Esophagus muscularis mucosa (tissue), 4 donors: ENCODE results near the gene LEUTX. TPM values are rescaled to one million over a fixed set of nuclear protein-coding genes. Genes with fewer than 3 reads are reported as not detected.
"Not testable (repeated sequence)": the region's sequence is repeated elsewhere in the genome, so short reads cannot be mapped to it uniquely, and the experiment has no call there.

Experiments
- DNase-seq: peaks from one replicate; pipeline ENCODE4 v3.0.0-alpha.2; 2017; ENCODE audit errors: extremely low spot score
- H3K27ac ChIP-seq, 4 donors: fragments of 200-600 bp; sonication (generic); replicated peaks in 1 of 4; 1 replicate in 3 of 4; 2 replicates in 1 of 4; pipeline ENCODE4 v1.5.1; 2016 to 2019; ENCODE audit warnings: mild to moderate bottlenecking in 1 of 4
- H3K27me3 ChIP-seq, 4 donors: fragments of 200-600 bp; sonication (generic); one replicate each; pipeline versions ENCODE4 v1.5.1 to v1.6.0; 2016 to 2019
- H3K36me3 ChIP-seq, 4 donors: fragments of 200-600 bp; sonication (generic); one replicate each; pipeline ENCODE4 v1.5.1; 2016 to 2019
- H3K4me1 ChIP-seq, 4 donors: fragments of 200-600 bp; sonication (generic); one replicate each; pipeline ENCODE4 v1.5.1; 2016 to 2019
- H3K4me3 ChIP-seq, 4 donors: fragments of 200-600 bp; sonication (generic); 1 replicate in 2 of 4; 2 replicates in 2 of 4; pipeline ENCODE4 v1.5.1; 2016 to 2019; ENCODE audit warnings: mild to moderate bottlenecking in 4 of 4, moderate library complexity in 1 of 4
- H3K9me3 ChIP-seq, 4 donors: fragments of 200-600 bp; sonication (generic); 1 replicate in 3 of 4; 2 replicates in 1 of 4; pipeline ENCODE4 v1.5.1; 2016 to 2019
- EP300 ChIP-seq: sonication (generic); formaldehyde crosslinking; IDR thresholded peaks from one replicate; pipeline ENCODE4 v1.6.1; 2017; ENCODE audit warnings: antibody characterized with exemption
- POLR2A ChIP-seq: fragments of 450-650 bp; IDR thresholded peaks from one replicate; pipeline ENCODE4 v1.6.1; 2017; ENCODE audit warnings: antibody characterized with exemption, moderate library complexity, mild to moderate bottlenecking, low read depth
- POLR2AphosphoS5 ChIP-seq, 2 donors: sonication (generic); formaldehyde crosslinking; IDR thresholded peaks; one replicate each; pipeline ENCODE4 v1.6.1; 2017; ENCODE audit warnings: antibody characterized with exemption in 2 of 2
- WGBS: methylation state at CpG from one replicate; pipeline ENCODE4 v1.1.5; 2018; 5-methylcytosine and 5-hydroxymethylcytosine counted together
- intact Hi-C: fragments of 100-400 bp; cut with DNase I; formaldehyde crosslinking; loops from one replicate; pipeline ENCODE4 v1.15.1; 2023
- total RNA-seq, 4 donors: library from RNA; depleted of rRNA; stranded (reverse); fragments of >200 nt; gene quantifications; one replicate each; pipeline versions ENCODE4 v1.1.0 to v1.2.1, GENCODE V29; 2016
- TF ChIP-seq, protein P1 (sequence below), 3 experiments: fragments of 200-600 bp in 2 of 3; fragments of 450-650 bp in 1 of 3; sonication (generic) in 2 of 3; IDR thresholded peaks; one replicate each; pipeline ENCODE4 v1.5.1; 2017 to 2019; ENCODE audit warnings: antibody characterized with exemption in 3 of 3, mild to moderate bottlenecking in 2 of 3, moderate library complexity in 1 of 3

LEUTX gene
- total RNA-seq, 4 donors from 2014 or later, result not detected

DNA sequence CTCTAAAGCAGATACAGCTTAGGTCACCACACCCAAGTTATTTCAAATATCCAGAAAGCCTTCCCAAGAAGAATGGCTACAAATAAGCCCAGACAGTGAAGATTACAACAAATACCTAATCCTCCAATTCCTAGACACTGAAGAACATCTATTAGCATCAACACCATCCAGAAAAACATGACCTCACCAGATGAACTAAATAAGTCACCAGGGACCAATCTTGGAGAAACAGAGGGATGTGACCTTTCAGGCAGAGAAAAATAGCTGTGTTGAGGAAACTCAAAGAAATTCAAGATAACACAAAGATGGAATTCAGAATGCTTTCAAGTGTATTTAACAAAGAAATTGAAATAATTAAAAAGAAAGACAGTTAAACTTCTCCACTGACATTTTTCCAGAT lies 25.9 kb upstream of the LEUTX start:
- Histone ChIP-seq H3K36me3 (no peaks in the 10 kb centered on the region), H3K4me3 (no peak overlapping the region), H3K27ac (no peak overlapping the region), H3K4me1 (no peaks in the 10 kb centered on the region), H3K27me3 (peaks cover 0 to 29% (median 0%) of the 10 kb centered on the region in 4 donors), H3K9me3 (no peaks in the 10 kb centered on the region)
- DNase-seq, result no peak
- intact Hi-C loops, result no loop called here
- TF ChIP-seq EP300 (no peak), POLR2A (no peak), POLR2AphosphoS5 (IDR thresholded peaks at IDR 0.05) (no peak)
- TF ChIP-seq, protein P1, sequence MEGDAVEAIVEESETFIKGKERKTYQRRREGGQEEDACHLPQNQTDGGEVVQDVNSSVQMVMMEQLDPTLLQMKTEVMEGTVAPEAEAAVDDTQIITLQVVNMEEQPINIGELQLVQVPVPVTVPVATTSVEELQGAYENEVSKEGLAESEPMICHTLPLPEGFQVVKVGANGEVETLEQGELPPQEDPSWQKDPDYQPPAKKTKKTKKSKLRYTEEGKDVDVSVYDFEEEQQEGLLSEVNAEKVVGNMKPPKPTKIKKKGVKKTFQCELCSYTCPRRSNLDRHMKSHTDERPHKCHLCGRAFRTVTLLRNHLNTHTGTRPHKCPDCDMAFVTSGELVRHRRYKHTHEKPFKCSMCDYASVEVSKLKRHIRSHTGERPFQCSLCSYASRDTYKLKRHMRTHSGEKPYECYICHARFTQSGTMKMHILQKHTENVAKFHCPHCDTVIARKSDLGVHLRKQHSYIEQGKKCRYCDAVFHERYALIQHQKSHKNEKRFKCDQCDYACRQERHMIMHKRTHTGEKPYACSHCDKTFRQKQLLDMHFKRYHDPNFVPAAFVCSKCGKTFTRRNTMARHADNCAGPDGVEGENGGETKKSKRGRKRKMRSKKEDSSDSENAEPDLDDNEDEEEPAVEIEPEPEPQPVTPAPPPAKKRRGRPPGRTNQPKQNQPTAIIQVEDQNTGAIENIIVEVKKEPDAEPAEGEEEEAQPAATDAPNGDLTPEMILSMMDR (IDR thresholded peaks at IDR 0.05), result no peak

DNA sequence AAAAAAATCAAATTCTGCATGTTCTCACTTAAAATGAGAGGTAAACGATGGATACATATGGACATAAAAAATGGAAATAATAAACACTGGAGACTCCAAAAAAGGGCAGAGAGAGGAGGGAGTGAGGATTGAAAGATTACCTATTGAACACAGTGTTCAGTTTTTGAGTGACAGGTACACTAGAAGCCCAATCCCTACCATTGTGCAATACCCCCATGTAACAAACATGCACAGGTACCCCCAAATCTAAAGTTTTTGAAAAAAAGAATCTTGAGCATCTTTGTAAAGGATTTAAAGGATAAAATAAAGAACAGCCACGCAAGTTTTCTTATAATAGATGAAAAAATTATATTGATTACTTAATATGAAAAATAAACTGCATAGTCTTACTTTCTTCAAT lies 24.1 kb upstream of the LEUTX start:
- Histone ChIP-seq H3K27me3 (peaks cover 0 to 47% (median 0%) of the 10 kb centered on the region in 4 donors), H3K36me3 (no peaks in the 10 kb centered on the region), H3K27ac (no peak overlapping the region), H3K4me3 (no peak overlapping the region), H3K4me1 (no peaks in the 10 kb centered on the region), H3K9me3 (no peaks in the 10 kb centered on the region)
- TF ChIP-seq POLR2A (no peak), EP300 (no peak), POLR2AphosphoS5 (IDR thresholded peaks at IDR 0.05) (no peak)
- TF ChIP-seq, protein P1 (IDR thresholded peaks at IDR 0.05), result no peak
- WGBS, result 66% methylated on average over 2 of the region's 2 CpGs
- intact Hi-C loops, result no loop called here
- no peak for DNase-seq

DNA sequence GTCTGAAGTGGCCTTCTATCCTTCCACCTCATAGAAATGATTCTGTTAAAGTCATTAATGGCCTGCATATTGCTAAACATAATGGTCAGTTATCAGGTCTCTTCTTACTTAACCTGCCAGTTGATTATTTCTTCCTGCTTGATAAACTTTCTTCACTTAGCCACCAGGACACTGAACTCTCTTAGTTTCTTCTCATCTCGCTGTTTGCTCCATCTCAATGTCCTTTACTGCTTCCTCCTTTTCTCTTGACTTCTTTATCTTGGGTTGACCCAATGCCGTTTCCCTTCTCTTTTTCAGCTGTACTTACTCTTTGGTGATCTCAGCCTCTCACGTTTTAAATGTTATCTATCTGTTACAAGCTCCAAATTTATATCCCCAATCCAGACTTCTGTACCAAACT lies 23.7 kb upstream of the LEUTX start:
- Histone ChIP-seq H3K4me1 (no peaks in the 10 kb centered on the region), H3K27ac (no peak overlapping the region), H3K36me3 (no peaks in the 10 kb centered on the region), H3K9me3 (no peaks in the 10 kb centered on the region), H3K4me3 (no peak overlapping the region), H3K27me3 (peaks cover 0 to 47% (median 0%) of the 10 kb centered on the region in 4 donors)
- intact Hi-C loops, result no loop called here
- WGBS, result 64% methylated on average over 3 of the region's 3 CpGs
- no peak for DNase-seq
- TF ChIP-seq, protein P1 (IDR thresholded peaks at IDR 0.05), result no peak
- TF ChIP-seq POLR2A, result no peak
- no peak for TF ChIP-seq EP300
- no peak for TF ChIP-seq POLR2AphosphoS5 (IDR thresholded peaks at IDR 0.05)

DNA sequence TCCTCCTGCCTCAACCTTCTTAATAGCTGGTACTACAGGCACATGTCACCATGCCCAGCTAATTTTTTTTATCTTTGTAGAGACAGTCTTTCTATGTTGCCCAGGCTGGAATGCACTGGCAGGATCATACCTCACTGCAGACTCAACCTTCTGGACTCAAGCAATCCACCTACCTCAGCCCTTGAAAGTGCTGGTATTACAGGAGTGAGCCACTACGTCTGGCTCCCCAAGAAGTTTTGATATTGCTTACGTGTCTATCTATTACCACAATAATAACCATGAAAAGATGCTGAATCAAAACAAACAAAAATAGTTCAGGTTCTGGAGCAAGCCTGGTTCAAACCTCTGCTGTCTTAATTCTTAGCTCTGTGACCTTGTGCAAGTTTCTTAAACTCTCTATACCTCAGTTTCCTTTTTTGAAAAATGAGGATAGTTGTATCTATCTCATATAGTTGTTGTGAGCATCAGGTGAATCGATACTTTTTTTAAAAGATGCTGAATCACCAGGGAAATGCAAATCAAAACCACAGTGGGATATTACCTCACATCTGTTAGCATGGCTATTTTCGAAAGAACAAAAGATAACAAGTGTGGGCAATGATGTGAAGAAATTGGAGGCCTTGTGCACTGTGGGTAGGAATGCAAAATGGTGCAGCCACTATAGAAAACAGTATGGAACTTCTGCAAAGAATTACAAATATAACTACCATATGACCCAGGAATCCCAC lies 19.0 kb upstream of the LEUTX start:
- no peaks in the 10 kb centered on the region for H3K4me1 ChIP-seq

DNA sequence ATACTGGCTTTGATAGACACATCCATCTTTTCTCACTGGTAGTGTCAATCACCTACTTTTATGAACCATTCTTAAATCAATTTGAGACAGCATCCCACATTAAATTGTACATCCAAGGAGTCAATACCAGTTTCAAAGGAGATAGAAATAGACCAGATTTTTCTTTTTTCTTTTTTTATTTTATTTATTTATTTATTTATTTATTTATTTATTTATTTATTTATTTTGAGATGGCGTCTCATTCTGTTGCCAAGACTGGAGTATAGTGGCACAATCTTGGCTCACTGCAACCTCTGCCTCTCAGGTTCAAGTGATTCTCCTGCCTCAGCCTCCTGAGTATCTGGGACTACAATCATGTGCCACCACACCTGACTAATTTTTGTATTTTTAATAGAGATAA lies 16.8 kb upstream of the LEUTX start:
- H3K36me3 ChIP-seq, H3K9me3 ChIP-seq, DNase-seq, H3K4me3 ChIP-seq, H3K4me1 ChIP-seq, H3K27ac ChIP-seq, intact Hi-C loops: not testable (repeated sequence)
- peaks cover 0 to 33% (median 0%) of the 10 kb centered on the region in 4 donors for H3K27me3 ChIP-seq
- 100% methylated on average over 1 of the region's 1 CpG for WGBS

More for the DNA sequence above, 19.0 kb upstream of the LEUTX start:
- no peak for TF ChIP-seq POLR2AphosphoS5 (IDR thresholded peaks at IDR 0.05)
- no peak for TF ChIP-seq POLR2A
- TF ChIP-seq EP300, result no peak
- TF ChIP-seq, protein P1 (IDR thresholded peaks at IDR 0.05), result no peak
- H3K9me3 ChIP-seq, result peaks cover 0 to 2% (median 0%) of the 10 kb centered on the region in 4 donors
- intact Hi-C loops, result no loop called here
- H3K4me3 ChIP-seq, result no peak overlapping the region
- peaks cover 0 to 30% (median 0%) of the 10 kb centered on the region in 4 donors for H3K27me3 ChIP-seq
- no peaks in the 10 kb centered on the region for H3K36me3 ChIP-seq
- WGBS, result 72% methylated on average over 4 of the region's 4 CpGs
- no peak overlapping the region for H3K27ac ChIP-seq
- no peak for DNase-seq
